Spinal cord (tissue), 10 donors: ENCODE data around the gene ZNF207. TPM values are rescaled to one million over a fixed set of nuclear protein-coding genes. Genes with fewer than 3 reads are reported as not detected.
"Not testable (repeated sequence)": the region's sequence is repeated elsewhere in the genome, so short reads cannot be mapped to it uniquely, and the experiment has no call there.

Experiments
- DNase-seq, 6 donors: peaks; one replicate each; pipeline versions ENCODE4 v3.0.0 to v3.0.0-alpha.2; 2013 to 2015; ENCODE audit warnings: low spot score in 6 of 6, low read depth in 4 of 6
- H3K27ac ChIP-seq: one replicate; pipeline ENCODE4 v1.5.1; 2013; ENCODE audit warnings: low read depth, low read length, control low read depth
- H3K27me3 ChIP-seq: one replicate; pipeline ENCODE4 v1.6.1; 2013; ENCODE audit warnings: low read length; ENCODE audit not compliant: control insufficient read depth, insufficient read depth
- H3K36me3 ChIP-seq: one replicate; pipeline ENCODE4 v1.6.1; 2013; ENCODE audit warnings: low read length; ENCODE audit not compliant: control insufficient read depth, insufficient read depth
- H3K4me1 ChIP-seq: one replicate; pipeline ENCODE4 v1.6.1; 2013; ENCODE audit warnings: low read length; ENCODE audit not compliant: control insufficient read depth, insufficient read depth
- H3K4me3 ChIP-seq: one replicate; pipeline ENCODE4 v1.5.1; 2013; ENCODE audit warnings: low read depth, low read length, control low read depth
- H3K9me3 ChIP-seq: one replicate; pipeline ENCODE4 v1.6.1; 2013; ENCODE audit warnings: low read length; ENCODE audit not compliant: control insufficient read depth, insufficient read depth
- WGBS: methylation state at CpG from one replicate; pipeline ENCODE4 v1.1.5; 2013; ENCODE audit warnings: missing lambda C conversion rate; ENCODE audit not compliant: insufficient coverage; 5-methylcytosine and 5-hydroxymethylcytosine counted together
- polyA plus RNA-seq, 2 donors: library from polyadenylated mRNA; unstranded; fragments of 120-200 nt; gene quantifications; one replicate each; pipeline ENCODE4 v1.2.1, GENCODE V29; 2013; ENCODE audit not compliant: insufficient read length in 2 of 2
- small RNA-seq: library from RNA; depleted of rRNA; stranded (forward); fragments of <200 nt; gene quantifications from one replicate; pipeline ENCODE3, GENCODE V24; 2014; ENCODE audit warnings: low replicate concordance
- total RNA-seq, 2 donors: library from RNA; depleted of rRNA in 1 of 2; stranded (reverse); fragments of 120-200 nt in 1 of 2; fragments of >200 nt in 1 of 2; gene quantifications; one replicate each; pipeline versions ENCODE4 v1.2.3 to v1.2.4, GENCODE V29; 2013 to 2014
- donor health status: healthy.

The ZNF207 gene
- total and polyA plus RNA-seq, 4 donors: 124 to 156 (median 134) TPM

DNA sequence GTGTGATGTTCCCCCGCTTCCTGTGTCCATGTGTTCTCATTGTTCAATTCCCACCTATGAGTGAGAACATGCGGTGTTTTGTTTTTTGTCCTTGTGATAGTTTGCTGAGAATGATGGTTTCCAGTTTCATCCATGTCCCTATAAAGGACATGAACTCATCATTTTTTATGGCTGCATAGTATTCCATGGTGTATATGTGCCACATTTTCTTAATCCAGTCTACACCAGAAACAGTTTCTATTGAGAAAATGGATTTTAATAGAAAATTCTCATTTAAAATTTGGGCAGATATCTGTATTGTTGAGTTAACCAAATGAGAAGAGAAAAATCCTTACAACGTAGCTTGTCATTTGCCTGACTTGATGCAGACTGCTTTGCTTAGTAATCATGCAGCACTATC lies 60.1 kb downstream of the ZNF207 start:
- H3K27ac ChIP-seq, H3K27me3 ChIP-seq, H3K4me3 ChIP-seq, H3K9me3 ChIP-seq, DNase-seq, H3K36me3 ChIP-seq, H3K4me1 ChIP-seq: not testable (repeated sequence)
- WGBS: no CpG with 5 or more reads among the region's 3 CpGs

DNA sequence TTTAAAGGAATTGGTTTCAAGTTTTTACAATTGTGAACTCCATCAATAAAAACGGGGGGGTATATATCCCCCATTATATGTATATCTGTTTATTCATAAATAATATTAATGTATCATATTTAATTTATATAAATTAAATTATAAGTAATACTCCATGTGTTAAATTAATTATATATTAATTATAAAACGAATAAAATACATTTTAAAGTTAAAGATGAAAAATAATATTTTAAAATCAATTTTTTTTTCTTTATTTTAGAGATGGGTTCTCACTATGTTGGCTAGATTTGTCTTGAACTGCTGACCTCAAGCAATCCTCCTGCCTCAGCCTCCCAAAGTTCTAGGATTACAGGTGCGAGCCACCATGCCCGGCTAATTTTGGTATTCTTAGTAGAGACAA lies 76.9 kb downstream of the ZNF207 start:
- Histone ChIP-seq H3K9me3 (peaks cover 9% of the 10 kb centered on the region), H3K27me3 (no peaks in the 10 kb centered on the region), H3K4me3 (no peak overlapping the region), H3K36me3 (no peaks in the 10 kb centered on the region), H3K27ac (no peak overlapping the region), H3K4me1 (no peaks in the 10 kb centered on the region)
- no peak for DNase-seq
- WGBS: no CpG with 5 or more reads among the region's 4 CpGs

GRCh38 chr17:32429598-32429997 lies 79.6 kb downstream of the ZNF207 start:
- Histone ChIP-seq H3K27ac (no peak overlapping the region), H3K4me1 (no peaks in the 10 kb centered on the region), H3K27me3 (no peaks in the 10 kb centered on the region), H3K9me3 (peaks cover 9% of the 10 kb centered on the region), H3K4me3 (no peak overlapping the region), H3K36me3 (no peaks in the 10 kb centered on the region)
- DNase-seq: no peak
- 87% methylated on average over 2 of the region's 2 CpGs for WGBS

Small RNA genes lying within 50 kb of the gene (small RNA-seq; reads per million reads assigned to genes)
- gene AC005899.6: not detected

Other genes with a start within 250 kb of the ZNF207 start
- 100 to 1,000 TPM in 1 of 2 donors, 10 to 100 TPM in 1; 61.8 to 114 TPM for gene RHOT1, start 207.7 kb upstream of the ZNF207 start, total RNA-seq
- gene RHOT1, start 207.7 kb upstream of the ZNF207 start, polyA plus RNA-seq: 10 to 100 TPM; 53.0 to 62.4 TPM
- 10 to 100 TPM in 1 of 2 donors, 1 to 10 TPM in 1; 8.9 to 14.1 TPM for gene RHBDL3, start 84.3 kb upstream of the ZNF207 start, total RNA-seq
- 10 to 100 TPM; 35.1 to 43.7 TPM for gene RHBDL3, start 84.3 kb upstream of the ZNF207 start, polyA plus RNA-seq
- gene C17orf75, start 8.0 kb upstream of the ZNF207 start, total RNA-seq: 10 to 100 TPM; 34.7 to 50.8 TPM
- gene C17orf75, start 8.0 kb upstream of the ZNF207 start, polyA plus RNA-seq: 10 to 100 TPM; 42.7 to 44.0 TPM
- 100 to 1,000 TPM in 1 of 2 donors, 10 to 100 TPM in 1; 56.1 to 104 TPM for gene PSMD11, start 94.4 kb downstream of the ZNF207 start, total RNA-seq
- gene PSMD11, start 94.4 kb downstream of the ZNF207 start, polyA plus RNA-seq: 10 to 100 TPM; 93.2 to 98.0 TPM
- 10 to 100 TPM; 19.6 to 61.0 TPM for gene CDK5R1, start 136.8 kb downstream of the ZNF207 start, total RNA-seq
- 100 to 1,000 TPM; 115 to 129 TPM for gene CDK5R1, start 136.8 kb downstream of the ZNF207 start, polyA plus RNA-seq